GM18498 (cell line): ENCODE results near the gene KIR2DL1.
"Not testable (repeated sequence)": the region's sequence is repeated elsewhere in the genome, so short reads cannot be mapped to it uniquely, and the experiment has no call there.

Experiments
- ATAC-seq: cut with Tn5 transposase; IDR thresholded peaks from one replicate; pipeline ENCODE4 v1.9.1; 2021; ENCODE audit warnings: mild to moderate bottlenecking, moderate library complexity; ENCODE audit not compliant: unreplicated experiment

The KIR2DL1 gene

GRCh38 chr19:54769646-54770045, at the start of gene KIR2DL1:
KIR2DL1 (plus strand) TSS chr19:54769793; CDS start chr19:54769851, 58 bp downstream.
- not testable (repeated sequence) for ATAC-seq

DNA sequence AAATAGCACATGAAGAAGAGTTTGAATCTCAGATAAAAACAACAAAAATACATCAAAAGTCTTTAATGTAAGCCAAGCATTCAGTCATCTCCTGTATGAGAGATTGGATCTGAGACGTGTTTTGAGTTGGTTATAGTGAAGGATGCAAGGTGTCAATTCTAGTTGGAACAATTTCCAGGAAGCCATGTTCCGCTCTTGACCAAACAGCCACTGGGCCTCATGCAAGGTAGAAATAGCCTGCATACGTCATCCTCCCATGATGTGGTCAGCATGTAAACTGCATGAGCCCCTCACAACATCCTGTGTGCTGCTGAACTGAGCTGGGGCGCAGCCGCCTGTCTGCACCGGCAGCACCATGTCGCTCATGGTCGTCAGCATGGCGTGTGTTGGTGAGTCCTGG, 45.5 kb upstream of the KIR2DL1 start, which contains the start of gene KIR3DL3:
Gene KIR3DL3, plus strand, starts transcription at position 301 of the 400 bp plus-strand sequence. Its CDS starts 55 bp downstream, at position 356.
- no peak for ATAC-seq

GRCh38 chr19:54724644-54725043, 44.9 kb upstream of the KIR2DL1 start:
- ATAC-seq = no peak

GRCh38 chr19:54725321-54725720, 44.3 kb upstream of the KIR2DL1 start:
- no peak for ATAC-seq

- ATAC-seq = no peak
These were observed 42.0 kb upstream of the KIR2DL1 start for GRCh38 chr19:54727562-54727961.

- ATAC-seq = no peak
These were observed 41.4 kb upstream of the KIR2DL1 start for GRCh38 chr19:54728167-54728566.

DNA sequence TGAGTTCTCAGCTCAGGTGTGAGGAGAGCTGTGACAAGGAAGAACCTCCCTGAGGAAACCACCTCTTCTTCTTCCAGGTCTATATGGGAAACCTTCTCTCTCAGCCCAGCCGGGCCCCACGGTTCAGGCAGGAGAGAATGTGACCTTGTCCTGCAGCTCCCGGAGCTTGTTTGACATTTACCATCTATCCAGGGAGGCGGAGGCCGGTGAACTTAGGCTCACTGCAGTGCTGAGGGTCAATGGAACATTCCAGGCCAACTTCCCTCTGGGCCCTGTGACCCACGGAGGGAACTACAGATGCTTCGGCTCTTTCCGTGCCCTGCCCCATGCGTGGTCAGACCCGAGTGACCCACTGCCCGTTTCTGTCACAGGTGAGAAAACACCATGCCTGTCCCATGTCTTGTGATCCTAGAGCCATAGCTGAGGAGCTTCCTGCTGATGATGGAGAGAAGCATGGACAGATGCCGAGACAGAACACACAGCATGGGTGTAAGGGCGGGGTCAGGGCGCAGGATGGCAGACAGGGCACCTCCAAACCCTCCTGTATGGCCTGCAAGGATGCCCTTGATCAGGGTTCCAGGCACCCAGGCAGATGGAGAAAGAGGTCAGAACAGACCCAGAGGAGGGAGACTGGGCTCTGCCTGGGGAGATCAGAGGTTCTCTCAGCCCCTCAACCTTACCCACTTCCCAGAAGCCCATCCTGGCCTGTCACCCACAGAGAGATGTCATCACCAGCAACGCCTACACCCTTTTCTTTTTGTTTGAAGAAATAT, 40.0 kb upstream of the KIR2DL1 start:
- no peak for ATAC-seq

DNA sequence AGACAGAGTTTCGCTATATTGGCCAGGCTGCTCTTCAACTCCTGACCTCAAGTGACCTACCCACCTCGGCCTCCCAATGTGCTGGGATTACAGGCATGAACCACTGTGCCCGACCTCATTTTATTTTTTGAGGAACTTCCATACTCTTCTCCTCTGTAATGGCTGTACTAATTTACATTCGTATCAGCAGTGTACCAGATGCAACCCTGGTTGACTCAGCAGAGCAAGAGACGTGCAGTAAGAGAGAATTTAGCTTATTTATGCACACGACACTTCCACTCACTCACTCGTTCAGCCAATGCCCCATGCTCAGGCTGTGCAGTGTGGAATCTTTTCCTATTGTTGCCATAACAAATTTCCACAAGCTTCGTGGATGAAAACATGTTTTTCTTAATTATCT, 38.4 kb upstream of the KIR2DL1 start:
- no peak for ATAC-seq

DNA sequence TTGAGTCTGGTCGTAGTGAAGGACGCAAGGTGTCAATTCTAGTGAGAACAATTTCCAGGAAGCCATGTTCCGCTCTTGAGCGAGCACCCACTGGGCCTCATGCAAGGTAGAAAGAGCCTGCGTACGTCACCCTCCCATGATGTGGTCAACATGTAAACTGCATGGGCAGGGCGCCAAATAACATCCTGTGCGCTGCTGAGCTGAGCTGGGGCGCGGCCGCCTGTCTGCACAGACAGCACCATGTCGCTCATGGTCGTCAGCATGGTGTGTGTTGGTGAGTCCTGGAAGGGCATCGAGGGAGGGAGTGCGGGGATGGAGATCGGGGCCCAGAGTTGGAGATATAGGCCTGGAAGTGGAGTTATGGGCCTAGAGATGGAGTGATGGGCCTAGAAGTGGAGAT, 31.3 kb upstream of the KIR2DL1 start, which contains the start of gene KIR2DL3:
Gene KIR2DL3, plus strand, starts transcription at position 208 of the 400 bp plus-strand sequence. Its CDS starts 33 bp downstream, at position 241.
- not testable (repeated sequence) for ATAC-seq

DNA sequence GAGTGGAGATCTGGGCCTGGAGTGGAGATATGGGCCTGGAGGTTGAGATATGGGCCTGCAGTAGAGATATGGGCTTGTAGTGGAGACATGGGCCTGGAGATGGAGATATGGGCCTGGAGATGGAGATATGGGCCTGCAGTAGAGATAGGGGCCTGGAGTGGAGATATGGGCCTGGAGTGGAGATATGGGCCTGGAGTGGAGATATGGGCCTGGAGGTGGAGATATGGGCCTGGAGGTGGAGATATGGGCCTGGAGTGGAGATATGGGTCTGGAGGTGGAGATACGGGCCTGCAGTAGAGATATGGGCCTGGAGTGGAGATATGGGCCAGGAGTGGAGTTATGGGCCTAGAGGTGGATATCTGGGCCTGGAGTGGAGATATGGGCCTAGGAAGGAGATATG, 30.9 kb upstream of the KIR2DL1 start:
- no peak for ATAC-seq

- no peak for ATAC-seq
These were observed 29.8 kb upstream of the KIR2DL1 start for GRCh38 chr19:54739587-54740497.

DNA sequence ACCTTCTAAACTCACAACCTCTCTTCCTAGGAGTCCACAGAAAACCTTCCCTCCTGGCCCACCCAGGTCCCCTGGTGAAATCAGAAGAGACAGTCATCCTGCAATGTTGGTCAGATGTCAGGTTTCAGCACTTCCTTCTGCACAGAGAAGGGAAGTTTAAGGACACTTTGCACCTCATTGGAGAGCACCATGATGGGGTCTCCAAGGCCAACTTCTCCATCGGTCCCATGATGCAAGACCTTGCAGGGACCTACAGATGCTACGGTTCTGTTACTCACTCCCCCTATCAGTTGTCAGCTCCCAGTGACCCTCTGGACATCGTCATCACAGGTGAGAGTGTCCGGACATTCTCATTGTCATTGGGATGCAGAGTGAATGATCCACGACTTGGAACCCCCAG, 27.6 kb upstream of the KIR2DL1 start:
- ATAC-seq = not testable (repeated sequence)

DNA sequence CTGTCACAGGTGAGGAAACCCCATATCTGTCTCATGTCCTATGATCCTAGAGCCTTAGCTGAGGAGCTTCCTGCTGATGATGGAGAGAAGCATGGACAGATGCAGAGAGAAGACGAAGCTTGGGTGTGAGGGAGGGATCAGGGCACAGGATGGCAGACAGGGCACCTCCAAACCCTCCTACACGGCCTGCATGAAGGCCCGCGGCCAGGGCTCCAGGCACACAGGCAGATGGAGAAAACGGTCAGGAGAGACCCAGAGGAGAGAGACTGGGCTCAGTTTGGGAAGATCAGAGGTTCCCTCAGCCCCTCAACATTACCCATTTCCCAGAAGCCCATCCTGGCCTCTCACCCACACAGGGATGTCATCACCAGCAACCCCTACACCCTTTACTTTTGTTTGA, 25.5 kb upstream of the KIR2DL1 start:
- not testable (repeated sequence) for ATAC-seq

GRCh38 chr19:54747614-54748322, 21.8 kb upstream of the KIR2DL1 start:
- not testable (repeated sequence) for ATAC-seq

DNA sequence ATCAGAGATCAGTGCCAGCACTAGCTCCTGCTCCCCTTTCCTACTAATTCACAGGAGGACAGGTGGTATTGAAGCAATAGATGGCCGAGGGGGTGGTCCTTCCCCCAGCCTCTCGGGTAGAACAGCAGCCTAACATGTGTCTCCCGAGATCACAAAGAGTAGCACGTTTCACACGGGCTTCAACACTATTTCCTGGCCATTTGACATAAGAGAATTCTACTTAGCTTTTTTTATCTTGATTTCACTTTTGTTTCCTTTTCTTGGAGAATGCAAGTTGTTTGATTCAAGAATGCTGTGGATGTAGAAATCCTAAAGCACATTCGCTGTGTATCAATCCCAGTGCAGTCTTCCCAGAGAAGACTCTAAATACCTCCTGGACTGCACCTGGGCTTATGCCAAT, 19.3 kb upstream of the KIR2DL1 start:
- ATAC-seq = not testable (repeated sequence)

DNA sequence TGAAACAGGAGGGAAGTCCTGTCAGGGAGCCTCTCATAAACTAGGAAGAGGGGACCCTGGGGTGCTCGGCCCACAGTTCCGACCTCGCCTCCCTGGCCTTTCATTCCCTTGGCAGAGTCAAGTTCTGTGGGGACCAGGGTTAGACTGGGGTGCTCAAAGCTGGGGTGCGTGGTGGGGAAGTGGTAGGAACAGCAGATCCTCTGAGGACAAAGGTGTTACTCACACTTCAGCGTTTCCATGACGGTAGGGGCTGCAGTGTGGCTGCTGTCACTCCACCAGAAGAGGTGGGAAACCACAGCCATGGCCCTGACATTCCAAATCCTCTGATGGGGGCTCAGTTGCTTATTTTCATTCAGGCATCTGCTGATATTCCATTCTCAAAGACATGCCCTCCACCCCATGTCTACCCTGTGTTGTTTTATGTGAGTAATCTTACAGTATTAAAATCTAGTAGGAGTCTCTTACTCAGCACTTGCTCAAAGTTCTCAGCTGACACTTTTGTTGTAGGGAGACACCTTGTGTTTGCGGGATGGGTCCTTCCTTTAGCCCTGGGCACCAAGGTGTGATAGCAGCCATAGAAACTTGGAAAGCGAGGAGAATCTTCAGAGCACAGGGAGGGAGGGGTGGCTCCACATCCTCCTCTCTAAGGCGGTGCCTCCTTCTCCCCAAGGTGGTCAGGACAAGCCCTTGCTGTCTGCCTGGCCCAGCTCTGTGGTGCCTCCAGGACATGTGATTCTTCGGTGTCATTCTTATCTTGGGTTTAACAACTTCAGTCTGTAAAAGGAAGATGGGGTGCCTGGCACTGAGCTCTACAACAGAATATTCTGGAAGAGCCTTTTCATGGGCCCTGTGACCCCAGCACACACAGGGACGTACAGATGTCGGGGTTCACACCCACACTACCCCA, 13.1 kb upstream of the KIR2DL1 start:
- not testable (repeated sequence) for ATAC-seq

- not testable (repeated sequence) for ATAC-seq
These were observed 11.0 kb upstream of the KIR2DL1 start for GRCh38 chr19:54758577-54758976.

DNA sequence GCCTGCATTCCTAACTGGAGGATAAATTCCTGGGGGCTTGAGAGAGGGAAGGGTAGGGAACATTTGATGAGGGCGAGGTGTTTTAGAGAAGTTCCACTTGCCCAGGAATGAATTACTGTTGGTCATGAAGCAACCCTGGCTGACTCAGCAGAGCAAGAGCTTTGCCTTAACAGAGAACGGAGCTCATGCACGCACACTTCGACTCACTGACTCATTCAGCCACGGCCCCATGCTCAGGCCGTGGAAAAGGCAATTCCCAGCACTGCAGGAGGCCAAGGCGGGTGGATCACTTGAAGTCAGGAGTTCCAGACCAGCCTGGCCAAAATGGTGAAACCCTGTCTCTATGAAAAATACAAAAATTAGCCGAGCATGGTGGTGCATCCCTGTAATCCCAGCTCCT, 5.4 kb upstream of the KIR2DL1 start:
- not testable (repeated sequence) for ATAC-seq

GRCh38 chr19:54766464-54766863, 3.1 kb upstream of the KIR2DL1 start:
- not testable (repeated sequence) for ATAC-seq

DNA sequence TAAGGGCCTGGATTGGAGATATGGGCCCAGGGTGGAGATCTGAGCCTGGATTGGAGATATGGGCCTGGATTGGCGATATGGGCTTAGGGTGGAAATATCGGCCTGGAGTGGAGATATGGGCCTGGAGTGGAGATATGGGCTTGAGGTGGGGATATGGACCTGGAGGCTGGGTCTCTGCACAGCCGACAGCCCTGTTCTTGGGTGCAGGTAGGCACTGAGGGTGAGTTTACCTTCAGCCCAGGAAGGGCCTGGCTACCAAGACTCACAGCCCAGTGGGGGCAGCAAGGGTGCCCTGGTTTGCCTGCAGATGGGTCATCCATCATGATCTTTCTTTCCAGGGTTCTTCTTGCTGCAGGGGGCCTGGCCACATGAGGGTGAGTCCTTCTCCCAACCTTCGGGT, 918 bp downstream of the KIR2DL1 start:
- not testable (repeated sequence) for ATAC-seq
